Osteoblast (primary cell): ENCODE data around the gene OXER1. TPM values are rescaled to one million over a fixed set of nuclear protein-coding genes. Genes with fewer than 3 reads are reported as not detected.

ENCODE experiments used
- DNase-seq: peaks from one replicate; pipeline ENCODE4 v3.0.0; 2011; ENCODE audit warnings: low spot score, mixed read lengths; ENCODE audit not compliant: insufficient read length; ENCODE audit errors: missing footprints
- H2AFZ ChIP-seq: 2 replicates; pipeline ENCODE4 v1.6.0; 2011; ENCODE audit warnings: mild to moderate bottlenecking, low read length
- H3K27ac ChIP-seq: 2 replicates; pipeline ENCODE4 v1.5.1; 2011; ENCODE audit warnings: mild to moderate bottlenecking, low read depth, low read length, moderate library complexity
- H3K27me3 ChIP-seq: 2 replicates; pipeline ENCODE4 v1.6.0; 2012; ENCODE audit warnings: mild to moderate bottlenecking, control low read depth, inconsistent platforms, low read length, moderate library complexity; ENCODE audit not compliant: insufficient read depth
- H3K36me3 ChIP-seq: 2 replicates; pipeline ENCODE4 v1.5.1; 2011; ENCODE audit warnings: mild to moderate bottlenecking, low read length, control low read depth, moderate library complexity; ENCODE audit not compliant: insufficient read depth
- H3K4me1 ChIP-seq: 2 replicates; pipeline ENCODE4 v1.5.1; 2011; ENCODE audit warnings: mild to moderate bottlenecking, low read length, control low read depth, moderate library complexity; ENCODE audit not compliant: insufficient read depth
- H3K4me2 ChIP-seq: 2 replicates; pipeline ENCODE4 v1.6.0; 2011; ENCODE audit warnings: mild to moderate bottlenecking, low read length; ENCODE audit not compliant: insufficient read depth
- H3K4me3 ChIP-seq: fragments of 200-600 bp; sonication (generic); 3 replicates; pipeline ENCODE4 v1.5.1; 2012; ENCODE audit warnings: mild to moderate bottlenecking, low read length, inconsistent platforms; ENCODE audit not compliant: insufficient read depth
- H3K79me2 ChIP-seq: 2 replicates; pipeline ENCODE4 v1.6.0; 2012; ENCODE audit warnings: mild to moderate bottlenecking, low read length, control low read depth, inconsistent platforms; ENCODE audit not compliant: insufficient read depth
- H3K9me3 ChIP-seq: 2 replicates; pipeline ENCODE4 v1.5.1; 2011; ENCODE audit warnings: low read depth, low read length, control low read depth
- H4K20me1 ChIP-seq: 2 replicates; pipeline ENCODE4 v1.6.0; 2012; ENCODE audit warnings: mild to moderate bottlenecking, low read length, control low read depth; ENCODE audit not compliant: insufficient read depth
- total RNA-seq: library from RNA; depleted of rRNA; stranded (reverse); fragments of >200 nt; gene quantifications from 2 replicates; pipeline ENCODE4 v1.2.3, GENCODE V29; 2012
- TF ChIP-seq, protein P1 (sequence below): IDR thresholded peaks from 2 replicates; pipeline ENCODE4 v1.5.1; 2011; ENCODE audit warnings: mild to moderate bottlenecking, low read depth, low read length, moderate library complexity; ENCODE audit errors: extremely low read depth

The OXER1 gene
- total RNA-seq, 1 donor, result not detected

DNA sequence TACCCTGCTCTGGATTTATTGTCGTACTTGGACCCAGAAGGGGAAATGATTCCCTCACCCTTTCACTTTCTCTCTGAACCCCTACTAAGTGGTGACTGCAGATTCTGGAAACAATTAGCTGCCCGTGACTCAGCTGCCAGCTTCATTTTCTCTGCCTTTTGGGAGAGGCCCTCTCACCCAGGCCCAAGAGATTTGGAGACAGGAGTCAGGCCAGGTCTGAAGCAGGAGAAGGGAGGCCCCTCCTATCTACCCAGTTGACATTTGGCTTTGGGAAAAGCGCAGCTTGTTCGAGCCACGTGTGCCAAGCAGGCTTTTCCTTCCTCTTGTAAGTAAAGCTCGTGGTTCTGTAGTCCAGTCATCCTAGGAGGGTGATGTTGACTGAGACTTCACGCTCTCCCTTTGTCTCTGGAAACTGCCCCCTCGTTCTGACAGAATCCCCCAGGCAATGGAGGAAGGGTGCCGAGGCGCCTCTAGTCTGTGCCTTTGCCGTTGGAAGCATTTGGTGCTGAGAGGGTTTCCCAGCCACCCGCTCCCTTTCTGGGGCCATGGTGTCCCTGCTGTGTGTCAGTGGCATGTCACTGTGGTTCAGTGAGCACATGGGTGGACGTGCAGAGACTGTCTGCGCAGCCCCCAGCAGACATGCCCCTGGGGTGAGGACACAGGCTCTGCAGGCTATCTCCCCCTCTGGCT lies 8.6 kb downstream of the OXER1 start:
- Histone ChIP-seq H3K36me3 (no peaks in the 10 kb centered on the region), H3K27ac (no peak overlapping the region), H3K79me2 (no peaks in the 10 kb centered on the region), H3K27me3 (no peaks in the 10 kb centered on the region), H3K4me3 (no peak overlapping the region), H3K9me3 (no peaks in the 10 kb centered on the region), H4K20me1 (no peaks in the 10 kb centered on the region), H2AFZ (peak overlapping the region; percentile 15), H3K4me1 (peaks cover 12% of the 10 kb centered on the region), H3K4me2 (peak overlapping the region; percentile 45)
- peak; percentile 93 for DNase-seq
- TF ChIP-seq, protein P1, sequence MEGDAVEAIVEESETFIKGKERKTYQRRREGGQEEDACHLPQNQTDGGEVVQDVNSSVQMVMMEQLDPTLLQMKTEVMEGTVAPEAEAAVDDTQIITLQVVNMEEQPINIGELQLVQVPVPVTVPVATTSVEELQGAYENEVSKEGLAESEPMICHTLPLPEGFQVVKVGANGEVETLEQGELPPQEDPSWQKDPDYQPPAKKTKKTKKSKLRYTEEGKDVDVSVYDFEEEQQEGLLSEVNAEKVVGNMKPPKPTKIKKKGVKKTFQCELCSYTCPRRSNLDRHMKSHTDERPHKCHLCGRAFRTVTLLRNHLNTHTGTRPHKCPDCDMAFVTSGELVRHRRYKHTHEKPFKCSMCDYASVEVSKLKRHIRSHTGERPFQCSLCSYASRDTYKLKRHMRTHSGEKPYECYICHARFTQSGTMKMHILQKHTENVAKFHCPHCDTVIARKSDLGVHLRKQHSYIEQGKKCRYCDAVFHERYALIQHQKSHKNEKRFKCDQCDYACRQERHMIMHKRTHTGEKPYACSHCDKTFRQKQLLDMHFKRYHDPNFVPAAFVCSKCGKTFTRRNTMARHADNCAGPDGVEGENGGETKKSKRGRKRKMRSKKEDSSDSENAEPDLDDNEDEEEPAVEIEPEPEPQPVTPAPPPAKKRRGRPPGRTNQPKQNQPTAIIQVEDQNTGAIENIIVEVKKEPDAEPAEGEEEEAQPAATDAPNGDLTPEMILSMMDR, result no peak

DNA sequence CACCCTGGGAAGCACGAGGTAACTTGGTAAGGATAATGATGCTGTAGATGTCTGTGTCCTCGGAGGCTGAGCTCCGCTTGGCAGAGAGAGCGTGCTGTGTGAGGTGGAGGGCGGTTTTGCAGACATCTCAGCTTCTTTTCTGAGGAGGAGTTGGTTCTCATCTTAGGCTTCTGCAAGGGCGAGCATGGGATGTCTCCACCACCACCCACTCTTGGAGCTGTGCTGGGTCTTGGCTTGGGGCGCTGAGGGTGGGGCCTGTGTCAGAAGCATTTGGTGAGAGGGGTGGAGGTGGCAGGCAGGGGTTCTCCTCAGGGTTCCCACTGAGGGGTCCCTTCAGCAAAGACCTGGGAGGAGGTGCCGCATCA lies 9.2 kb downstream of the OXER1 start:
- no peak for DNase-seq
- TF ChIP-seq, protein P1, result no peak
- no peaks in the 10 kb centered on the region for H3K27me3 ChIP-seq
- H3K9me3 ChIP-seq, result no peaks in the 10 kb centered on the region
- no peak overlapping the region for H3K27ac ChIP-seq
- no peaks in the 10 kb centered on the region for H3K36me3 ChIP-seq
- peak overlapping the region; percentile 45 for H3K4me2 ChIP-seq
- no peaks in the 10 kb centered on the region for H4K20me1 ChIP-seq
- H2AFZ ChIP-seq, result no peak overlapping the region
- H3K4me3 ChIP-seq, result no peak overlapping the region
- H3K4me1 ChIP-seq, result peaks cover 12% of the 10 kb centered on the region
- no peaks in the 10 kb centered on the region for H3K79me2 ChIP-seq

DNA sequence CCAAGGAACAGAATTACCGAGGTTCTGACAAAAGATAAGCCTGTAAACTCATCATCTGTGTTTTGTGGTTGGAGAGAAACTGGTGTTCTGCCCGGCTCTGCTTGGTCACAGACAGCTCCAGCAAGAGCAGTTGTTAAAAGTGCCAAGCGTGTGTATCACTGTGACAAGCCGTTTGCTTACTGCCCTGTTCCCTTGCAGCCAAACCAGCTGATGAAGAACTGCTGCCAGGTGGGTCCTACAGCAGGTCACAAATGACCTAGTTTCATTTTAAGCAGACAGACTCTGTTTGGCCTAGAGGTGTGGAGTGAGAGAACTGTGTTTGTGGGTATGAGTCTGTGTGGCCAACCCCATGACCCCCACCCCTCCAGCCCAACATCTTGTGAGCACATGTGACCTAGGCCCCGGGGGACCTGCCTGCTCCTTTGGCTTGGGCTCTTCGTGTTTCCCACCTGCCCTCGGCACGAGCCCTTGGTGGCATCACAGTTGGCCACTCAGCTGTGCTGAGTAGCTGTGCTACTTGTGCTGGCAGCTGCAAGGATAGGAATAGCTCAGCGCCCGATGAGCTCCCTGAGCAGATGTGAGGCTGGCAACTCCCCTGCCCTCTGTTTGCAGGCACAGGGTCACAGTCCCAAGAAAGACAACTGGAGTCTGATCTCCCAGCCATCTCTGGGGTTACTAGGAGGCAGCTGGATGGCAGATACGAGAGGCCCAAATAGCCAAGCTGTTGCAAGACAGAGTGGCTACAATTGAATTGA lies 9.7 kb downstream of the OXER1 start:
- peaks cover 12% of the 10 kb centered on the region for H3K4me1 ChIP-seq
- no peaks in the 10 kb centered on the region for H3K9me3 ChIP-seq
- TF ChIP-seq, protein P1, result no peak
- no peaks in the 10 kb centered on the region for H3K36me3 ChIP-seq
- H3K27ac ChIP-seq, result no peak overlapping the region
- no peak overlapping the region for H3K4me2 ChIP-seq
- H3K4me3 ChIP-seq, result no peak overlapping the region
- H4K20me1 ChIP-seq, result no peaks in the 10 kb centered on the region
- peak; percentile 82 for DNase-seq
- no peaks in the 10 kb centered on the region for H3K79me2 ChIP-seq
- H2AFZ ChIP-seq, result no peak overlapping the region
- H3K27me3 ChIP-seq, result no peaks in the 10 kb centered on the region
